ENCODE data around the gene TIMM22. TPM values are rescaled to one million over a fixed set of nuclear protein-coding genes. Genes with fewer than 3 reads are reported as not detected.

The TIMM22 gene
- total and polyA plus RNA-seq, 2 of the 4 experiments (the other 2 are of a cell fraction) = 12.7 to 12.9 TPM

DNA sequence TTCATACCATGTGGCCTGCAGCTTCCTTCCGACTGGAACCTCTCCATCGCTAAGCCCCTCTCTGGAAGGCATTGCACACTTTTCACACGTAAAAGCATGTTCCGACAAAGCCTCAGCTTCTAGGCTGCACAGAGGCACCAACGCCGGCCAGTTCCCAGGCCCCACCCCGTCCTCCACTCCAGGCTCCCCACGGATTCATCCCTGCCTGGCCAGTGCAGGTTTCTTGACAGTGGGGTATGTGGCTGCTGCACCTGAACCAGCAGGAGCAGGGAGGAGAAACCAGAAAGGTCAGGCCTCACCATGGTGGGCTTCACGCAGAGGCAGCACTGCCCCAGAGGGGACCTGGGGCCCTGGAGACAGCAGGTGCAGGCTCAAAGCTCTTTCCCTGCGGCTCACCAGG is 14.2 kb downstream of the TIMM22 start:
- Histone ChIP-seq H4K8ac (ENCODE audit: low read depth in 2 of 2, low read length in 2 of 2) (no peak overlapping the region), H3K23ac (ENCODE audit: low read depth, low read length) (no peak overlapping the region), H3K18ac (ENCODE audit: low read depth, low read length) (no peak overlapping the region), H3K27me3 (ENCODE audit: control insufficient read depth, insufficient read depth, low read length) (no peaks in the 10 kb centered on the region), H3K4me3 (ENCODE audit: insufficient read depth, low read depth, low read length) (no peak overlapping the region), H3K9me3 (ENCODE audit: control insufficient read depth, insufficient read depth, low read length) (no peaks in the 10 kb centered on the region), H3K27ac (ENCODE audit: insufficient read depth, low read length) (no peak overlapping the region), H3K56ac (ENCODE audit: extremely low read depth, insufficient read depth, low read length) (no peak overlapping the region), H2AK5ac (ENCODE audit: low read depth, low read length) (no peak overlapping the region), H3K4me1 (ENCODE audit: control insufficient read depth, insufficient read depth, low read length) (no peaks in the 10 kb centered on the region), H3K79me1 (ENCODE audit: low read depth in 1 of 2, low read length in 2 of 2) (no peaks in the 10 kb centered on the region; a peak in 1 of 4 replicates), H2AK9ac (replicated peaks; ENCODE audit: low read depth, low read length, poor library complexity) (no peak overlapping the region), H3K36me3 (ENCODE audit: control insufficient read depth, insufficient read depth, low read length) (peaks cover 46% of the 10 kb centered on the region), H3K9ac (ENCODE audit: low read depth, low read length) (no peak overlapping the region), H4K5ac (ENCODE audit: low read depth, low read length) (no peak overlapping the region), H2BK5ac (ENCODE audit: low read depth, low read length, poor library complexity, severe bottlenecking) (no peak overlapping the region), H4K91ac (ENCODE audit: insufficient read depth, low read depth, low read length) (no peak overlapping the region), H2BK15ac (ENCODE audit: low read depth, low read length) (no peak overlapping the region), H3K9me1 (ENCODE audit: insufficient read depth, low read length) (no peaks in the 10 kb centered on the region), H3K14ac (replicated peaks; ENCODE audit: low read depth, low read length) (no peak overlapping the region), H4K20me1 (ENCODE audit: insufficient read depth, low read length) (peaks cover 6% of the 10 kb centered on the region; the same call in 1 of the 2 replicates), H3K4me2 (ENCODE audit: low read depth, low read length) (no peak overlapping the region), H3K4ac (ENCODE audit: low read depth, low read length) (no peak overlapping the region), H2BK20ac (ENCODE audit: low read depth, low read length) (no peak overlapping the region), H2BK120ac (ENCODE audit: low read depth, low read length) (no peak overlapping the region), H2AFZ (replicated peaks; ENCODE audit: low read length, poor library complexity) (no peak overlapping the region)
- ChIA-PET CTCF (no interaction called here), POLR2A (ENCODE audit: unreplicated experiment) (no interaction called here)
- no TSS peak for BruUV-seq (replicated peaks)
- TF ChIP-seq RAD21 (IDR thresholded peaks at IDR 0.05; ENCODE audit: low read length) = no peak
- no peak for TF ChIP-seq RCOR1 (IDR thresholded peaks at IDR 0.05; ENCODE audit: insufficient replicate concordance, low read length)
- no peak for TF ChIP-seq RFX5 (IDR thresholded peaks at IDR 0.05; ENCODE audit: low read depth, low read length)
- no peak for TF ChIP-seq MAZ (IDR thresholded peaks at IDR 0.05; ENCODE audit: borderline replicate concordance, low read depth, low read length)
- TF ChIP-seq MAFK (IDR thresholded peaks at IDR 0.05; ENCODE audit: low read depth, low read length) = no peak
- no peak for TF ChIP-seq CEBPB (IDR thresholded peaks at IDR 0.05; ENCODE audit: low read depth, low read length)
- TF ChIP-seq, protein P1, sequence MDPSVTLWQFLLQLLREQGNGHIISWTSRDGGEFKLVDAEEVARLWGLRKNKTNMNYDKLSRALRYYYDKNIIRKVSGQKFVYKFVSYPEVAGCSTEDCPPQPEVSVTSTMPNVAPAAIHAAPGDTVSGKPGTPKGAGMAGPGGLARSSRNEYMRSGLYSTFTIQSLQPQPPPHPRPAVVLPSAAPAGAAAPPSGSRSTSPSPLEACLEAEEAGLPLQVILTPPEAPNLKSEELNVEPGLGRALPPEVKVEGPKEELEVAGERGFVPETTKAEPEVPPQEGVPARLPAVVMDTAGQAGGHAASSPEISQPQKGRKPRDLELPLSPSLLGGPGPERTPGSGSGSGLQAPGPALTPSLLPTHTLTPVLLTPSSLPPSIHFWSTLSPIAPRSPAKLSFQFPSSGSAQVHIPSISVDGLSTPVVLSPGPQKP (IDR thresholded peaks at IDR 0.05; ENCODE audit: borderline replicate concordance, low read depth, low read length) = no peak
- no peak for TF ChIP-seq NFE2L2 (IDR thresholded peaks at IDR 0.05; ENCODE audit: low read depth, low read length)
- no peak for TF ChIP-seq BHLHE40 (IDR thresholded peaks at IDR 0.05; ENCODE audit: low read depth, low read length)
- no peak for TF ChIP-seq MXI1 (IDR thresholded peaks at IDR 0.05; ENCODE audit: borderline replicate concordance, low read depth, low read length)
- WGBS, 2 experiments (ENCODE audit: extremely low coverage in 2 of 2, insufficient read length in 1 of 2) = 93% methylated on average over 5 of the region's 10 CpGs; no CpG with 5 or more reads in 1 of the 2 experiments
- intact Hi-C loops (cut with micrococcal nuclease) = no loop called here
- in situ Hi-C loops (cut with MboI; ENCODE audit: low sequenced_read_pairs) = no loop called here
- DNase-seq (no peak), ATAC-seq (ENCODE audit: low read depth) (no peak)
- dilution Hi-C loops (cut with HindIII; ENCODE audit: low sequenced_read_pairs, unreplicated experiment) = no loop called here
